Left lobe of liver (tissue), 2 donors: ENCODE measurements around the gene CSTF1. TPM values are rescaled to one million over a fixed set of nuclear protein-coding genes. Genes with fewer than 3 reads are reported as not detected.

Experiments
- ATAC-seq: fragments of 200-7000 bp; cut with Tn5 transposase; one replicate; pipeline ENCODE4 v1.9.1; 2020; ENCODE audit warnings: mild to moderate bottlenecking, moderate library complexity
- DNase-seq: peaks from one replicate; pipeline ENCODE4 v3.0.0-alpha.2; 2020; ENCODE audit warnings: low spot score
- total RNA-seq: library from RNA; stranded (reverse); gene quantifications from one replicate; pipeline ENCODE4 v1.2.1, GENCODE V29; 2021
- donor health status: DM: no; HTN: no; CAD: no; lungs with moderate emphysema.
- donor health status: DM: no; HTN: yes; CAD: no.

The CSTF1 gene
- total RNA-seq, 1 donor from 2014 or later = 17.2 TPM

DNA sequence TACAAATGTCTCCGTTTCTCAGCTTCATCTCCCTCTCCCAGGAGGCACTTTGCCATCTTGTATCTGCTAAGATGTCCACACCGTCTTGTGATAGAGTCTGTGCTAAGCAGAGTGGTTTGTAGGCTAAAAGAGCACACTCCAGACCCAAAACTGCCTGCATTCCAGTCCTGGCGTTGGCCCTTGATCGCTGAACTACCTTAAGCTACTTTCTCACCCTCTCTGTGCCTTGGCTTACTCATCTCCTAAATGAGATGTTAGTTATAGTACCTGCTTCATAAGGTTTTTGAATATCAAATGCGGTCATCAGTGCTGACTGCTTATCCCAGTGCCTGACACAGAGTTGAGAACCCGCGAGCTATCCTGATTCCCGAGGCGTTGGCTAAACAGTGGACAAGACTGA lies 33.6 kb downstream of the CSTF1 start:
- DNase-seq = no peak
- ATAC-seq = no peak

DNA sequence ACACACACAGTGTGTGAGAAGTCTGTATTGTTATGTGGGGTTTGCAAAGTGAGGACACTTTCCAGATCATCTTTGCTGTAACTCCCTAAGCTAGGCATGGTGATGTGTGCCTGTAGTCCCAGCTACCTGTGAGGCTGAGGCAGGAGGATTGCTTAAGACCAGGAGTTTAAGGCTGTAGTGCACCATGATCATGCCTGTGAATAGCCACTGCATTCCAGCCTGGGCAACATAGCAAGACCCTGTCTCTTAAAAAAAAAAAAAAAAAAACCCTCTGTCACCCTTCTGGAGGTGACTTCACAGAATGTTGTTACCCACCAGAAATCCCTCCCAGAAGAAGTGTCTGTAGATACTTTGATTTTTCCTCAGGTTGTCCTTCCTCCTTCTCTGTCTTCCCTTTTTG lies 34.5 kb downstream of the CSTF1 start:
- DNase-seq (no peak), ATAC-seq (no peak)

DNA sequence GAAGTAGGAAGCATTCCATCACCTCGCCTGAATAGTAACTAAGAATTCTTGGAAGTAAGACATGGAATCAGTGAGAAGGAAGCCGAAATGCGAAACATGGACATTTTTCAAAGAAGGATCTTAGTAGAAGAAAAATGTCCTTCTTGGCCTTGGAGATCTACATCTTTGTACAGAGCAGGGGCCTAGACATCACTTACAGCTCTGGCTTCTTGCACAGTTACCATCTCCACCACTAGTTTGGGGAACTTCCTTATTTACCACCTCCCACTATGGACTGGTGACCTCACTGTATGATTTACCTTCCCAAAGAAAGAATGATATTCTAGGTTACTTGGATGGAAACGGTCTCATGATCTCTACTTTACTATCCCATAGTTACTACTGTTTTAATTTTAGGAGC lies 35.4 kb downstream of the CSTF1 start:
- DNase-seq = no peak
- no peak for ATAC-seq

DNA sequence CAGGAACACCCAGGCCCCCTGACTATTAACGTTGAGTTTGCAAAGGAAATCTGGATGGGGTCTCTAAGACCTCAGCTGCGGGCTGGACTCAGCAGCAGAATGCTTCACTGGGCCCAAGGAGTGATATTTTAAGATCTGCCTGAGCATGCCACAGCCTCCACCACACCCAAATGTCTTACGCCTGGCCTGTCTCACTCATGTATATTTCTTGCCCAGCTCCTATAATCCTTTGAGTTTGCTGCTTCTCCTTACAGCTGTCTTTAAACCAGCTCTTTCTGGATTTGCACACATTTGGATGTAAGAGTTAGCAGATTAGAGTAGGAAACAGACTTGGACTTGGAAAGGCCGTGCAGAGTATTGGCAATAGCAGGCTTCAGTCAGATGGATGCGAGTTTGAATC lies 36.0 kb downstream of the CSTF1 start:
- DNase-seq (peak; percentile 27), ATAC-seq (no peak)

DNA sequence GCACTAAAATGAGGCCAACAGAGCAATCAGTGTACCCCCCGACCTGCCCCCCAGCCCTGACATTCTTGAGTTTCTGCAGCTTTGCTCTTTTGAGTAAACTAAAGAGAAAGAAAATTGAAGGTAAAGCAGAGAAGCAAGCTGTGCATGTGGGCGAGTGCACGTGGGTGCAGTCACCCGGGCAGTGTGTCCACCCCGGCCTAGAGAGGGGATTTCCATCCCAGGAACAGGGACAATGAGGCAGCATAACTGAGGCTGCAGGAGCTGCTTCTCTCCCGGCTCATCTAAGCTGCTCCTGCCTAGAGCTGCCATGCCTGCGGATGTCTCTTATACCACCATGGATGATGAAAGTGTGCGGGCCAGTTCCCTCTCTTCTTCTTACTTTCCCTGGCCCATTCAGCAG lies 36.4 kb downstream of the CSTF1 start:
- no peak for ATAC-seq
- DNase-seq = peak; percentile 33

DNA sequence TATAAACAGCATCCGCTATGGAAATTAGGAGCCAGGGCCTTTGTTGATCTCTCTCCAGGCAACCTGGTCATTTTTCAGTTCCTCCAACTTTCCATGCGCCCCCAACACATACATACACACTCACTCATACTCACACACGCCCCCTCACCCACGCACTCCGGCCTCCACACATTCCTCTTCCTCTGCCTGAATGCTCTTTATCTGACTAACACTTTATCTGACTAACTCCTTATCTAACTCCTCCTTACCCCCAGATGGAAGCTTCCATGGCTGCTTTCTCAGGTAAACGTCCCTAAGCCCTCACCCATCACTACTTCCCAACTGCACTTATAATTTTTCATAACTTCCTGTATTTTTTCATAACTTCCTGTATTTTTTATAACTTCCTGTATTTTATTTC lies 37.1 kb downstream of the CSTF1 start:
- ATAC-seq = no peak

DNA sequence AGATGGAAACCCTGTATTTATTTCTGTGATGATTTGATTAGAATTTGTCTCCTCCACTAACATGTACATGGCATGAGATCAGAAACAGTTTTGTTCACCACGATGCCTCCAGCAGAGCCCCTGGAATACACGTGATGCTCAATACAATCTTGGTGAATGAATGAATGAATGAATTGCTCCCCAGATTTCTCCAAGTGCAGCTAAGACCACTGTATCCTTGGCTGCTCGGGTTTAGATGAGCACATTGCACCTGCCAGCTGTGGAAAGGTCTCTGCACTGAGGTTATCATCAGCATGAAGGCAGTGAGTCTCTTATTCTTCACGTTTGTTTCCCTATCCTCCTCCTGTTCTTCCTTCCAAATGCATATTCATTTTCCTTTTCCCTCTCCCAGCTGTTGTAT lies 37.5 kb downstream of the CSTF1 start:
- ATAC-seq (no peak), DNase-seq (no peak)

More for the DNA sequence above, 37.1 kb downstream of the CSTF1 start:
- DNase-seq = peak; percentile 28

DNA sequence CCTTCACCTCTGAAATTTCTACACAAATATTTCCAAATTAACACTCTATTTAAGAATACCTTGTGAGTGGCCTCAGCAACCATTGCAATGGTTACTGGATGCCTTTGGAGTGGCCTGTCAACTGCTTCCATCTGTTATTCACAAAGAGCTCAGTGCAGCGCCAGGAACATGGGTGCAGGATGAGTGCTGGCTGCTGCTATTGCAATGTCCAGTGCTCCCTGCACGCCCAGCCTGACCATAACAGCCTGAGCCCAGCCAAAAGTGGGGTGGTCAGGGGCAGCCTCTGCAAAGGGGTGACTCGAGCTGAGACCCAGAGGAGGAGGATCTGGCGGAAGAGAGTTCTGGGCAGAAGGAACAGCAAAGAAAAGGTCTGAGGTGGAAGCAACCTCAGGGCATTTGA lies 38.0 kb downstream of the CSTF1 start:
- DNase-seq (no peak), ATAC-seq (no peak)

DNA sequence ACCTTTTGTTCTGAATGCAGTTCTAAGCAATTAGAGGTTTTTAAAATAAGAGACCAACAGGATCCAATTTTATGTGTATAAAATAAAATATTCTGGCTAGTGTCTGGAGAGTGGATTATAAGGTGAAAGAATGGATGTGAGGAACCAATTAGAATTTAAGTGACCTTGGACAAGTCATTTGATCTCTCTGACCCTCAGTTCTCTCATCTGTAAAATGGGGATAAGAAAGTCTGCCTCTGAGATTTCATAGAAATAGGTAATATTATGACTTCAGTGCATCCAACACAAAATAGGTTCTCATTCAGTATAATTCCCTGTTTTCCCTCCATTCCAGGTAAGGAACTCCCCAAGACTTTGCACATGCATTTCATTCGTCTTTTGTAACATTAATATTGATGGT lies 38.5 kb downstream of the CSTF1 start:
- ATAC-seq = no peak
- no peak for DNase-seq

DNA sequence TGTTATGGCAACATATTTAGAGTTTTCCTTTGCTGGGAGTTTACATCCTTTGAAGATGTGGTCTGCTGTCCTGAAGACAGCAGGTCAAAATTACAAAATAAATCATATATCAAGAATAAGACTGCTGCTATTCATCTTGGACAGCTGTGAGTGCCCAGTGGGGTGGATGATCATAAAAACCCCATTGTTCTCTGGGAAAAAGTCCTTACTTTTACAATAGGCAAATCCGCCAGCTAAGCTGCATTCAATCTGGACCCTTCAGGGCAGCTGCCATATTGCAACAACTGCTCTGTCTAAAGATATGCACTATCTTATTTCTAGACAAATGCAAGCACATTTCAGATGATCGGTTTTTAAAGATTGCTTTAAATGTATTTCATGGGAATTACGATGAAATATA lies 39.0 kb downstream of the CSTF1 start:
- DNase-seq (no peak), ATAC-seq (no peak)

DNA sequence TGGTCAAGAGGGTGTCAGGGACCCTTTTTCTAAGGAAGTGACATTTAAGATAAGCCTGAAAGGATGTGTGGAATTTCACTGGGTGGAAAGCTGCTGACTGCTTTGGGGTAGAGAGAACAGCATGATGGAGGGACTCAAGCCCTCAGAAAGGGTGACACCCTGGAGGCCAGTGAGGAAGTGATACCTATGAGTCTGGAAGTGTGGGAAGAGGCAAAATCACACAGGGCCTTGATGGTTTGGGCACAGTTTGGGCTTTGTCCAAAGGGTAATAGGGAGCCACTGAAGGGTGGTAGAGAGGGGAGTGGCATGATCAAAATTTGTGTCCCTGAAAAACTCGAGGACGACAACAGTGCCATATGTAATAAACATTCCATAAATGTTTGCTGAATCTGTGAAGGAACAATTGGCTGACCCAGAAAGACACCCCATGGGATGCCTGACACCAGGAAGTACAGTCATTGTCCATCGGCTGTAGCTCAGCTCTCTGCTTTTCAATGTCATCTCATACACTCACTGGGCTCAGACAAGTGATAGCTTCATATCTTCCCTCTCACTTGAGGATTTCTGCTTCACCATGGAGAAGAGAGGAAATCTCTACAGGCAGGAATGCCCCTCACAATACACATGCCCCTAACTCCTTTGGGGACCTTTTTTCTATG lies 40.9 kb downstream of the CSTF1 start:
- no peak for DNase-seq

DNA sequence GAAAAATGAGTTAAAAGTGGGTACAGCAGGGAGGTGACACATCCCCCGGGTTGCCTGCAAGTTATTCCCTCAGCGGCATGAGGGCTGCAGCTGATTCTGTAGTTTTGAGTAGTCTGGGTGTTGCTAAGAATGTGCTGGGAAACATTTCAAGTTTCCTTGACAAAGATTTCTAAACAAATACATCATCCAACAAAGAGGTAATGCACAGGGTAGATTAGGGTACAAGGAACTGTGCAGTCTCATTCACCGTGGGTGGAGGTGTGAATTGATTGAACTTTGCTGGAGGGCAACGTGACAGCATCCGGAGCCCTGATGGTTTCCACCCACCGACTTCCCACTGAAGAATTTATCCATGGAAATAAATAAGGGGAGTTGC lies 41.4 kb downstream of the CSTF1 start:
- DNase-seq = no peak
- ATAC-seq = no peak

More for the DNA sequence above, 40.9 kb downstream of the CSTF1 start:
- ATAC-seq = no peak

DNA sequence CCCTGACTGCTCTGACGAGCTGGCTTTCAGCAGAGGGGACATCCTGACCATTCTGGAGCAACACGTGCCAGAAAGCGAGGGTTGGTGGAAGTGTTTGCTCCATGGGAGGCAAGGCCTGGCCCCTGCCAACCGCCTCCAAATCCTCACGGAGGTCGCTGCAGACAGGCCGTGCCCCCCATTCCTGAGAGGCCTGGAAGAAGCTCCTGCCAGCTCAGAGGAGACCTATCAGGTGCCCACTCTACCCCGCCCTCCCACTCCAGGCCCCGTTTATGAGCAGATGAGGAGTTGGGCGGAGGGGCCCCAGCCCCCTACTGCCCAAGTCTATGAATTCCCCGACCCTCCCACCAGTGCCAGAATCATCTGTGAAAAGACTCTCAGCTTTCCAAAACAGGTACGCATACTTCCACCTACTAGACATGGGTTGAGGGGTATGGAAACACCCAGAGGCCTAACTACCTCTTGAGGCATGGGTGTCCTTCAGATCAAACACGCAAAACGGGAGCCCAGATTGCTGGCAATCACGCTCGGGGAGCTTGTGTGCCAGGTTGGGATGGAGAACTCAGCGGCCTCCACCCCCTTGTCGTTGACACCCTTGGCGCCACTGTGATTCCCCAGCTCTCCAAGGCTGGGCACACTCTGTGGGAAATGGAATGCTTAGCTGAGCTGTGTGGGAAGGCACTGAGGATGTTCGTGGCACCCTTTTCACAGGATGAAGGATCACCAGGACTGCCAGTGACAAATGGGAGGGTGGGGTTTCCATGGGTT lies 44.9 kb downstream of the CSTF1 start:
- ATAC-seq (no peak), DNase-seq (peak; percentile 19)

DNA sequence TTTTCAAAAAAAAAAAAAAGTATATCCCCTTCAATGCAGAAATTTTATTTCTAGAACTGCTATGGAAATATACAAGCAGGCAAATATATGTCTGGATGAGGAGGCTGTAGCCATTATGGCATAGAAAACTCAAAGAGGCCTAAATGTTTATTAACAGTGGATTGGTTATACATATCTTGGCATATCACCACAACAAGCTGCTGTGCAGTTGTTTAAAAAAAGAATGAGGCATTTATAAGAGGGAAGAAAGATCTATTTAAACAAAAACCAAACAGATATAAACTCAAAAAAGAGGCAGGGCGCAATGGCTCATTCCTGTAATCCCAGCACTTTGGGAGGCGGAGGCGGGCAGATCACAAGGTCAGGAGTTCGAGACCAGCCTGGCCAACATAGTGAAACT lies 45.8 kb downstream of the CSTF1 start:
- ATAC-seq = no peak
- no peak for DNase-seq

DNA sequence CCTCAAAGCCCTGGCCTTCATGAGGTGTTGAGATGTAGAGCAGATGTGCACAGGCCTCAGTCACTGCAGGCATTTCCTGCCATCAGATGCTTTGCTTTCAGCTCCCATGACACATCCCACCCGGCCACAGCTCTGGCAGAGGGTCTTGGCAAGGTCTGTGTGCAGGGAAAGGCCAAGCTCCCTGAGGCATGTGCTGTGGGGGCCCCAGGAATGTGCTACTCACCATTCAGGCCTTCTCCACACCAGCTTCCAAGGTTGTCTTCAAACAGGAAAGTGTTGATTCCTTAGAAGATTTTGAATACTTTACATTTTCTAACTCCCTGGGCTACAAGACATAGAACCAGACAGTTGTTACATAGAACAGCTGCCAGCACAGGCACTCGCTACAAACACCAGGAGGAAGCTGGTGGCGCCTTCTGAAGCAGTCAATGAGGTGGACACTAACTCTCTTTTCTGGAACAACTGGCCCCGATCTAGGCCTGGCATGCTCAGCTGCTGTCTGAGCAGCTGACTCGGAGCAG lies 47.4 kb downstream of the CSTF1 start:
- ATAC-seq (no peak), DNase-seq (peak; percentile 39)

DNA sequence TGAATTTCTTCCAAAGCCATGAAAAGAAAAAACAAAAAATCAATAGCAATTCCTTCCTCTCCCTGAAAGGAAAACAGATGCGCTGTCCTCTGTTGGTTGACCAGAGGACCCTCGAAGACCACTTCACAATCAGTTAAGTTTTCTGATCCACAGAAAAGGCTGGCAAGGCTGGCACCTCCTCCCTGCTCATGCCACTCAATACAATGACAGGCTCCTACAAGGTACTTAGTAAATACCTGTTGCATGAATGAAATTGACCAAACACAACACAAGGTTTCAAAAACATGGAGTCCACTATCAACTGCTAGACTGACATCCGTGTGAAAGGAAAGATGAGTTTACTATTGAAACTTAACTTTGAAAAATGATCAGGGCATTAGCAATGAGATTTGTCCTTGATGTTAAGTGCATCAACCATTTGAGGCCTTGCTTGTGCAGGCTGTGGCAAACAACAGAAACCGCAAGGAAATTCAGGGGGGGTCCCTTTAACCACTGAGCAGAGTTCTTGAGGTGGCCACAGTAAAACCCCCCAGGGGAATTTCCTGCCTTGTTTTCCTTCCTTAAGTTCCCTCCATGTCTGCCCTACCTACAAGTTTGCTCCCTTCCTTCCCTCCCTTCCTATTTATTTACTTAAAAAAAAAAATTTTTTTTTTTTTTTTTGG lies 48.0 kb downstream of the CSTF1 start:
- ATAC-seq (no peak), DNase-seq (peak; percentile 18)

DNA sequence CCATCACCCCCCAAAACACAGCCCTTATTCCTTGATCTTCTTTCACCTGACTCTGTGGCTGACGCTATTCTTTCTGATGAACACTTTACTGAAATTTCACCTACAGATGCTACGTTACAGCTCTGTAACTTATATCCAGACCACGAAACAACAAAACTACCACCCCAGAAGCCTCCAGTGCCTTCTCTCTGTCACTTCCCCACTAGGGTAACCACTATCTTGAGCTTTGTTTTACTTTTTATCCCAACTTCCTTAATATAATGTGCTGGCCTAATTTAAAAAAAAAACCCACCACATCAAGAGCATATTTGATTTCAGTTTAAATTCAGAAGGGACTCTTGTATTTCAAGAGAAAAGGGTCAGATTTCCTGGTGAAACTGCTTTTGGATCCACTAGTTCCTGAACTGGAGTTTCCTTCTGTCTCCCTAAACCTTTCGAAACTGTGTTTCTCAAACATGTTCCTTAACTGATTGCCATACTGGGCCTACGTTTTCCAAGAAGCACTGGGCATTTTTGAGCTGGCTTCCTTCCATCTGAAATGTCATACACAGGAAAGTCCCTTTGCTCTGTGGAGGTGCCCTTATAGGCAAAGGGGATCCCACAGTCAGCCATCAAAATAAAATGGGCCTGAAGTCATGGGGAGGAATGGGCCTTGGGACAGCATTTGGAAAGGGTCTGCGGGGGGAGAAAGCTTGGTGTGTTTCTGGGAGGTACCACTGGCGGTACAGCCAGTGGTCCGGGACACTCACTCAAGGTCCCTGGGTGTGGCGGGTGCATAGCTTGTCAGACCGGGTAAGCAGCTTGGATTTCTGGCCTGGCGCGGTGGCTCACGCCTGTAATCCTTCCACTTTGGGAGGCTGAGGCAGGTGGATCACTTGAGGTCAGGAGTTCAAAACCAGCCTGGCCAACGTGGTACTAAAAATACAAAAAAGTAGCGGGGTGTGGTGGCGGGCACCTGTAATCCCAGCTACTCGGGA lies 50.2 kb downstream of the CSTF1 start:
- DNase-seq (no peak), ATAC-seq (no peak)

DNA sequence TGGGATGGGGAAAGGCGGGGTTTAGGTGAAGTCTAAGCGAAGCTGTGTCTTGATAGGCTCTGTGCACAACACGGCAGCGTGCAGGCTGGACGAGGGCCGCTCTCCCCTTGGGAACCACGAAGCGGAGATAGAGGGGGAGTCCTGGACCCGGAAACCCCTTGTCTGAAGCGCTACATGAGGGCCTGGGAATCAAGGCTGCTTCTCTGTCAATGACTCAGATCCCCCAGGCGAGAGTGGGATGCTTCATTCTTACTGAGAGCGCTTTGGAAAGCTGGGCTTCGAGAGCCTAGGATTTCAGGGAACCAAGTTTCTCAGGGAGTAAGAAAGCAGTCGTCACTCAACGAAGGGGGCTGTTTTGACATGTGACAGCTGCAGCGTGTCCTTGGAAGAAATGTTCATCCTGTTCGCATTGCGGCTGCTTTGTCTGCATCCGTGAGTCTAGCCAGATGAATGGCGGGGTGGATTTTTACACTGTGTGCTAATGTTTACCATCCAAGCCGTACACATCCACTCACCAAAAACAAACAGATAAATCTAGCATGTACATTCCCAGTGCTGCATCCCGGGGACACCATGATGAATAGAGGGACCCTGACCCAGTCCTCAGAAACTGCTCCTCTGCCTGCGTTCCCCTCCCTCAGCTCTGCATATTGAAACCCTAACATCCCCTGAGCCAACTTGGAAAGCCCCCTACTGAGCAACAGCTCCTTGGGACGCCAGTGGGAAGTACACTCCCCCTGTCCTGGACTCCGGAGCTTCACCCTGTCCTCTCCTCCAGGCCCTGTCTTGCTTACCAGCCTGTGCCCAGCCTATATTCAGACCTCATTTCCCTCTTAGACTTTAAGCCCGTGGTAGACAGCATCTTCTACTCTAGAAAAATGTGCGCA lies 51.5 kb downstream of the CSTF1 start:
- no peak for DNase-seq
- ATAC-seq = no peak

DNA sequence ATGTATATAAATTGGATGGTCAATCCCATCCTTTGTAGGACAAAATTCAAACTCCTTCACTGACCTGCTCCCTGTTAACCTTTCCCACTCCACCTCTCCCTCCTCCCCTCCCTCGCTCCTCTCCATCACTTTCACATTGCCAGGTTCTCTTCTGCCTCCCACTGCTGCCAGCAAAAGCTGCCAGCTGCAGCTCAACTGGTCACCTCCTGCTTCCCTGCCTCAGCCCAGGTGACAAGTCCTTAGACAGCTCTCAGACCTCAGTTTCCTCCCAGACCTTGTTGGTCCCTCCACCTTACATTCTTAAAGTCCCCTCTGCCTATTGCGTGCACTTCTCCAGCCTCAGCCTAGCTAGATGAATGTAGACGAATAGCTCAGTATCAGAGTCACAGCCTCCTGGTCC lies 52.7 kb downstream of the CSTF1 start:
- DNase-seq (no peak), ATAC-seq (no peak)

DNA sequence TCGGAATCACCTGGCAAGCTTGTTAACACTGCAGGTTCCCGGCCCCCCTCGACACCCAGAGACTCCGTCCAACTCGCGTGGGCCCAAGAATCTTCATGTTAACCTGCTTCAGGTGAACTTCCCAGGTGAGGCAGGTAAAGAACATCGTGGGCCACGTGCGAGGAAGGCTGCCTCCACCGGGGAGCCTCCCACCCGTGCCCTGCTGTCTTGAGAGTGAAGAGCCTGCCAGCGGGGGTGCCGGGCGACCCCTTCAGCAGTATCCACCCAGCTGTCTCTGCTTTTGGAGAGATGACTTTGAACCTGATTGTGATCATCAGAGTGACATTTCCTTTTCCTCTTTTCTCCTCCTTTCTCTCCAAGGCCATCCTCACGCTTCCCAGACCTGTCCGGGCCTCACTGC lies 53.1 kb downstream of the CSTF1 start:
- ATAC-seq (no peak), DNase-seq (no peak)
